ENCODE results near the gene CDKL5. TPM values are rescaled to one million over a fixed set of nuclear protein-coding genes. Genes with fewer than 3 reads are reported as not detected.
A peak's percentile ranks its signal among the peaks of the same experiment; 100 is the strongest.

The CDKL5 gene
- polyA plus RNA-seq, 2 of the 4 experiments (the other 2 are of a cell fraction) = 5.4 to 22.8 TPM

GRCh38 chrX:18696653-18697052 is 271.2 kb downstream of the CDKL5 start:
- Histone ChIP-seq H3K4me3 (no peak overlapping the region), H3K9me3 (no peaks in the 10 kb centered on the region), H3K27ac (peak overlapping the region in 1 of 2 experiments; percentile 62; a peak in 2 of 6 replicates), H3K4me2 (no peak overlapping the region), H3K4me1 (peaks cover 29% of the 10 kb centered on the region)
- DNase-seq (ENCODE audit: low read depth in 1 of 2, low spot score in 1 of 2) (no peak), FAIRE-seq (no peak), ATAC-seq (no peak)
- ChIA-PET POLR2A (no interaction called here), CTCF (no interaction called here)
- WGBS (ENCODE audit: missing lambda C conversion rate) = 97% methylated on average over 3 of the region's 3 CpGs
- TF ChIP-seq ZSCAN20 (CRISPR knock-in tag; IDR thresholded peaks at IDR 0.05) = no peak
- TF ChIP-seq, protein P1, sequence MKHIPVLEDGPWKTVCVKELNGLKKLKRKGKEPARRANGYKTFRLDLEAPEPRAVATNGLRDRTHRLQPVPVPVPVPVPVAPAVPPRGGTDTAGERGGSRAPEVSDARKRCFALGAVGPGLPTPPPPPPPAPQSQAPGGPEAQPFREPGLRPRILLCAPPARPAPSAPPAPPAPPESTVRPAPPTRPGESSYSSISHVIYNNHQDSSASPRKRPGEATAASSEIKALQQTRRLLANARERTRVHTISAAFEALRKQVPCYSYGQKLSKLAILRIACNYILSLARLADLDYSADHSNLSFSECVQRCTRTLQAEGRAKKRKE (CRISPR knock-in tag; IDR thresholded peaks at IDR 0.05; ENCODE audit: low read depth) = no peak
- TF ChIP-seq TP53 (CRISPR knock-in tag; IDR thresholded peaks at IDR 0.05) = no peak
- TF ChIP-seq FOSL2 (IDR thresholded peaks at IDR 0.05) = no peak
- TF ChIP-seq FOSL2 (CRISPR knock-in tag; IDR thresholded peaks at IDR 0.05) = no peak
- no peak for TF ChIP-seq RFX5 (IDR thresholded peaks at IDR 0.05)
- TF ChIP-seq JUN (IDR thresholded peaks at IDR 0.05) = no peak
- no peak for TF ChIP-seq POLR2A (IDR thresholded peaks at IDR 0.05; ENCODE audit: low read length)
- TF ChIP-seq CHD2 (IDR thresholded peaks at IDR 0.05; ENCODE audit: low read length, partially characterized antibody) = no peak
- TF ChIP-seq, protein P2, sequence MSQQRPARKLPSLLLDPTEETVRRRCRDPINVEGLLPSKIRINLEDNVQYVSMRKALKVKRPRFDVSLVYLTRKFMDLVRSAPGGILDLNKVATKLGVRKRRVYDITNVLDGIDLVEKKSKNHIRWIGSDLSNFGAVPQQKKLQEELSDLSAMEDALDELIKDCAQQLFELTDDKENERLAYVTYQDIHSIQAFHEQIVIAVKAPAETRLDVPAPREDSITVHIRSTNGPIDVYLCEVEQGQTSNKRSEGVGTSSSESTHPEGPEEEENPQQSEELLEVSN (IDR thresholded peaks at IDR 0.05; ENCODE audit: borderline replicate concordance, low read depth) = no peak
- TF ChIP-seq SREBF2 (IDR thresholded peaks at IDR 0.05) = no peak
- no peak for TF ChIP-seq EHMT2 (IDR thresholded peaks at IDR 0.05; ENCODE audit: low read depth)
- no peak for TF ChIP-seq FOXS1 (CRISPR knock-in tag; IDR thresholded peaks at IDR 0.05)
- no peak for TF ChIP-seq MYC (IDR thresholded peaks at IDR 0.05; ENCODE audit: borderline replicate concordance, low read length)
- no peak for TF ChIP-seq KDM5A (IDR thresholded peaks at IDR 0.05)
- no peak for TF ChIP-seq MAX (IDR thresholded peaks at IDR 0.05)
- TF ChIP-seq EP300 (IDR thresholded peaks at IDR 0.05) = no peak
- TF ChIP-seq HOXB5 (CRISPR knock-in tag; IDR thresholded peaks at IDR 0.05) = no peak
- TF ChIP-seq JUNB (IDR thresholded peaks at IDR 0.05) = no peak
- no peak for TF ChIP-seq KDM1A (IDR thresholded peaks at IDR 0.05; ENCODE audit: low read depth)
- no peak for TF ChIP-seq CBX2 (IDR thresholded peaks at IDR 0.05; ENCODE audit: borderline replicate concordance, low read depth)

GRCh38 chrX:18698737-18699650 is 273.6 kb downstream of the CDKL5 start:
- 90% methylated on average over 11 of the region's 12 CpGs for WGBS (ENCODE audit: missing lambda C conversion rate)

More at GRCh38 chrX:18698737-18699650, 273.6 kb downstream of the CDKL5 start:
- FAIRE-seq (peak; percentile 18), ATAC-seq (no peak), DNase-seq (ENCODE audit: low read depth in 1 of 2, low spot score in 1 of 2) (no peak)
- POLR2A ChIA-PET = no interaction called here
- Histone ChIP-seq H3K4me3 (no peak overlapping the region), H3K4me1 (peaks cover 45% of the 10 kb centered on the region), H3K4me2 (no peak overlapping the region), H3K9me3 (no peaks in the 10 kb centered on the region), H3K27ac (peak overlapping the region; percentile 90 to 94; a peak in 5 of 6 replicates)
- CTCF ChIA-PET = interaction anchor here (0.5 to 0.9 kb wide), 2 partner anchors 10 kb away, joined by 3 read pairs; no protein-coding TSS in a partner anchor
- TF ChIP-seq JUNB (IDR thresholded peaks at IDR 0.05) = no peak
- no peak for TF ChIP-seq HOXB5 (CRISPR knock-in tag; IDR thresholded peaks at IDR 0.05)
- TF ChIP-seq, protein P1 (CRISPR knock-in tag; IDR thresholded peaks at IDR 0.05; ENCODE audit: low read depth) = no peak
- no peak for TF ChIP-seq CHD4 (IDR thresholded peaks at IDR 0.05; ENCODE audit: borderline replicate concordance)
- TF ChIP-seq SREBF2 (IDR thresholded peaks at IDR 0.05) = no peak
- TF ChIP-seq HES2 (IDR thresholded peaks at IDR 0.05) = no peak

Data from A549 (cell line).